ENCODE data around the gene LRRC57. TPM values are rescaled to one million over a fixed set of nuclear protein-coding genes. Genes with fewer than 3 reads are reported as not detected.
A peak's percentile ranks its signal among the peaks of the same experiment; 100 is the strongest.

The LRRC57 gene
- total RNA-seq, 1 donor from 2014 or later, result 19.0 TPM

DNA sequence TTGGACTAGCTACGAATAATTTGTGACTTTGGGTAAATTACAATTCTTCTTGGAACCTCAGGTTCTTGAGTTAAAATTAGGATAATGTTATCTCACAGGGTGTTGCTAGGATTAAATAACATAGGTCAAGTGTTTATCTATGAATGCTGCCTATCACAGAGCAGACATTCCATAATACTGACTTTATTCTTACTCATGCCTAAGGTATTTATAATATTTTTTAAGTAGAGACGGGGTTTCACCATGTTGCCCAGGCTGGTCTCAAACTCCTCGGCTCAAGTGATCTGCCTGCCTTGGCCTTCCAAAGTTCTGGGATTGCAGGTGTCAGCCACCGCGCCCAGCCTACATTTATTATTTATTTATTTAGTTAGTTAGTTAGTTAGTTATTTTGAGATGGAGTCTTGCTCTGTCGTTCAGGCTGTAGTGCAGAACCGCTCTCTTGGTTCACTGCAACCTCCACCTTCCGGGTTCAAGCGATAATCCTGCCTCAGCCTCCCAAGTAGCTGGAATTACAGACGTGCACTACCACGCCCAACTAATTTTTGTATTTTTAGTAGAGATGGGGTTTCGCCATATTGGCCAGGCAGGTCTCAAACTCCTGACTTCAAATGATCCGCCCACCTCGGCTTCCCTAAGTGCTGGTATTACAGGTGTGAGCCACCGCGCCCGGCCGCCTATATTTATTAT lies 56.9 kb downstream of the LRRC57 start:
- H3K4me1 Mint-ChIP-seq, result peaks cover 52% of the 10 kb centered on the region
- H3K36me3 Mint-ChIP-seq (ENCODE audit: low read depth), result peaks cover 7% of the 10 kb centered on the region
- intact Hi-C loops (cut with micrococcal nuclease), result loop anchor here (1.0 to 10.0 kb wide), 4 partner anchors 58 to 433 kb away; partner anchors contain the start of genes GANC, TMEM87A, TTBK2 and VPS39
- H3K27ac Mint-ChIP-seq, result peak overlapping the region; percentile 99
- no peaks in the 10 kb centered on the region for H3K9me3 Mint-ChIP-seq
- no peaks in the 10 kb centered on the region for H3K27me3 Mint-ChIP-seq
- peak overlapping the region; percentile 96 for H3K4me3 Mint-ChIP-seq
- DNase-seq, result no peak

DNA sequence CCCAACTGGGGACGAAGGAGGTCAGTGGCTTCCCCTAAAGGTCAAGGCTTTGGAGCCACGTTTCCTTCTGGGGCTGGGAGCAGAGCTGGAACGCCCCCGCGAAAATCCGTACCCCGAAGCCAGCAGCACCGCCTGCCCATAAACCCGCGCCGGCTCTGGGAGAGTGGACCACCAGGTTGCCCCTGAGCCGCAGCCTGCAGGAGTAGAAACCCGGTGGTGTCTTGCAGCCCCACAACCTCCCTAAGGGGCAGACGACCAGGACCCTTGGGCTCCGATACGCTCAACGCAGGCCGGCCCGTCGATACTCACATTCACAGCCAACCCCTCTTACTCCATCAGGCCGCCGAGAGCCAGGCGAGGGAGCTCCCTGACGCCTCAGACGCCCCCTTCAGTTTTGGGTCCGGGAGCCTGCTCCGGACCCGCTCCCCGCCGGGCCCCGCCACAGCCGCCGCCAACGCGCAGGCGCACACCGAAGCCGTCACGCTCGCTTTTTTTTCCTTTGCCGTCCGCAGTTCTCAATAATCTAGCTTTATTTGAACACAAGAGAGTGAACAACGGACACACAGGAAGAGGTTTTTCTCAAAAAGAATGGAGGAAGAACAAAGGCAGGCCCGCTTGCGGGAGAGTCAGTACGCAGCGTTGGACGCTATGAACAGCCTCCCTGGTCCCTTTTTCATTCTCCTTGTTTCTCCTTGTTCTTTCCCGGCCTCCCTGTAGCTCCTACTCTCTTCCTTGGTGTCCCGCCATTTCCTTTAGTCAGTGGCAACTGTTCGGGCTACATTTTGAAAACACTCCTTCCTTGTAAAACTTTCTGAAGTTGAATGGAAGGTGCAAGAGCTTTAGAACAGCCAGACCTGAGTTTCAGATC lies 57.7 kb downstream of the LRRC57 start, which contains the start of gene ZNF106:
Gene ZNF106, minus strand, starts transcription at position 471 of the 868 bp plus-strand sequence. CDS start 18,852 bp downstream, outside the sequence.
- intact Hi-C loops (cut with micrococcal nuclease), result loop anchor here (1.0 to 10.0 kb wide), 4 partner anchors 58 to 434 kb away; partner anchors contain the start of genes GANC, TMEM87A, TTBK2 and VPS39
- H3K27ac Mint-ChIP-seq, result peak within 1 kb of the TSS; percentile 99
- H3K27me3 Mint-ChIP-seq, result no peaks in the 10 kb centered on the region
- no peaks in the 10 kb centered on the region for H3K9me3 Mint-ChIP-seq
- DNase-seq, result peak; percentile 97
- H3K36me3 Mint-ChIP-seq (ENCODE audit: low read depth), result peaks cover 7% of the 10 kb centered on the region
- H3K4me3 Mint-ChIP-seq, result peak within 1 kb of the TSS; percentile 96
- H3K4me1 Mint-ChIP-seq, result peaks cover 45% of the 10 kb centered on the region

DNA sequence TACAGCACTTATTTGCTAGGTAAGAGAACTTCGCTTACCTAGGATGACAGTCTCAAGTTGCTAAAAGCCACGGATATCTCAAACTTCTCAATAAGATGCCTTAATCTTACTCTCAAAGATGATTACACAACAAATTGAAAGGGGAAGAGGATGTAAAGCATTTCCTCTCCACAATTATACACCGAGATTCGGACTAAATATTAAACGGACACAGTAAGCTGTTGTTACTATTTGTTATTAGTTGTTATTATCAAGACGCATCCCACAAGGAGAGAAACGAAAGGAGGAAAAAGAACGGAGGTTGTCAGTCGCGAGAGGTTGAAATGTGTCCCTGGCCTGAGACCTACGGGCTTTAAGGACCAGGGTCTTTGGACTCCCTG lies 58.3 kb downstream of the LRRC57 start:
- Mint-ChIP-seq H3K4me1 (peaks cover 40% of the 10 kb centered on the region), H3K9me3 (no peaks in the 10 kb centered on the region)

More for the DNA sequence above, 58.3 kb downstream of the LRRC57 start:
- Mint-ChIP-seq H3K36me3 (ENCODE audit: low read depth) (peaks cover 9% of the 10 kb centered on the region), H3K27me3 (no peaks in the 10 kb centered on the region), H3K27ac (peak overlapping the region; percentile 99), H3K4me3 (peak overlapping the region; percentile 96)
- intact Hi-C loops (cut with micrococcal nuclease), result loop anchor here (10.0 kb wide), 2 partner anchors 285 to 435 kb away; partner anchors contain the start of genes TTBK2 and VPS39
- DNase-seq, result no peak

Other genes with a start within 250 kb of the LRRC57 start
- 1.3 and 2.3 TPM in 2 replicates for gene CAPN3, start 189.3 kb downstream of the LRRC57 start, total RNA-seq
- 62.1 and 66.3 TPM in 2 replicates for gene ZNF106, start 57.7 kb downstream of the LRRC57 start, total RNA-seq
- 74.0 and 84.5 TPM in 2 replicates for gene SNAP23, start 53.2 kb downstream of the LRRC57 start, total RNA-seq
- gene HAUS2, start within 50 bp of the LRRC57 start, total RNA-seq, result 41.1 and 48.0 TPM in 2 replicates
- gene STARD9, start 26.8 kb upstream of the LRRC57 start, total RNA-seq, result 7.2 and 8.8 TPM in 2 replicates
- gene CDAN1, start 188.3 kb upstream of the LRRC57 start, total RNA-seq, result 22.9 and 29.7 TPM in 2 replicates

Data from activated CD4-positive, alpha-beta T cell treated with anti-CD3 and anti-CD28 coated beads, Interleukin-2, amount 10 ng/mL, durations not matched to agents 24 days and 14 days (primary cell).